ENCODE data around the gene RDX. TPM values are rescaled to one million over a fixed set of nuclear protein-coding genes. Genes with fewer than 3 reads are reported as not detected.
"Not testable (repeated sequence)": the region's sequence is repeated elsewhere in the genome, so short reads cannot be mapped to it uniquely, and the experiment has no call there.

RDX gene
- total and polyA plus RNA-seq, 2 of the 13 experiments (the other 11 are each of a cell fraction or from before 2014, with no cell fraction given): 20.7 to 63.1 TPM

GRCh38 chr11:110283862-110284261 is 12.6 kb downstream of the RDX start (continued):
- TF ChIP-seq ZNF329 (CRISPR knock-in tag; IDR thresholded peaks at IDR 0.05; ENCODE audit: low read depth) (no peak), IKZF4 (CRISPR knock-in tag; IDR thresholded peaks at IDR 0.05; ENCODE audit: borderline replicate concordance, low read depth, not compliant biosample characterization) (no peak), ZNF83 (CRISPR knock-in tag; IDR thresholded peaks at IDR 0.05; ENCODE audit: borderline replicate concordance) (no peak), ZNF597 (CRISPR knock-in tag; IDR thresholded peaks at IDR 0.05) (no peak), KLF6 (CRISPR knock-in tag; IDR thresholded peaks at IDR 0.05) (no peak), ZNF703 (CRISPR knock-in tag; IDR thresholded peaks at IDR 0.05; ENCODE audit: borderline replicate concordance) (no peak), ZNF570 (CRISPR knock-in tag; IDR thresholded peaks at IDR 0.05; ENCODE audit: borderline replicate concordance) (no peak), KLF12 (CRISPR knock-in tag; IDR thresholded peaks at IDR 0.05; ENCODE audit: borderline replicate concordance) (no peak)

GRCh38 chr11:110280595-110280994 is 15.8 kb downstream of the RDX start:
- POLR2A ChIA-PET; H3K27ac ChIP-seq (ENCODE audit: extremely low read length, insufficient read depth, low read length); CTCF ChIA-PET (ENCODE audit: low intra/inter-chr PET ratio, low total read pairs); H3K4me3 ChIP-seq (replicated peaks in 1 of 3; ENCODE audit: insufficient read depth in 1 of 3, low read depth in 2 of 3, low read length in 3 of 3); H3K9ac ChIP-seq (ENCODE audit: insufficient read depth, low read depth, low read length); H3K9me3 ChIP-seq (ENCODE audit: low read length); DNase-seq (ENCODE audit: low spot score); H3K4me2 ChIP-seq (ENCODE audit: low read depth, low read length); in situ Hi-C loops (cut with HindIII; ENCODE audit: extremely low pct_ligation_motif_present, low pct_unique_long_range_greater_than_20kb); H3K27me3 ChIP-seq (ENCODE audit: control insufficient read depth in 1 of 2, insufficient read depth in 2 of 2, low read length in 2 of 2); ATAC-seq; intact Hi-C loops (cut with micrococcal nuclease; ENCODE audit: unreplicated experiment); BruUV-seq (replicated peaks); H2AFZ ChIP-seq (ENCODE audit: low read length); FAIRE-seq; H4K20me1 ChIP-seq (ENCODE audit: insufficient read depth, low read length): not testable (repeated sequence)
- Histone ChIP-seq H3K4me1 (ENCODE audit: insufficient read depth, low read length) (peaks cover 16% of the 10 kb centered on the region), H3K36me3 (replicated peaks in 1 of 2; ENCODE audit: control insufficient read depth in 1 of 2, insufficient read depth in 2 of 2, low read length in 2 of 2) (peaks cover 0 to 20% of the 10 kb centered on the region in 2 experiments; a peak in 1 of 5 replicates), H3K79me2 (ENCODE audit: insufficient read depth, low read length) (peaks cover 50% of the 10 kb centered on the region)
- WGBS (ENCODE audit: low lambda C conversion rate): 95% methylated on average over 4 of the region's 4 CpGs
- TF ChIP-seq ZNF121 (CRISPR knock-in tag; IDR thresholded peaks at IDR 0.05): peak; percentile 71

Measured in HepG2 (cell line).